Measurements from ENCODE around the gene TRIM67. TPM values are rescaled to one million over a fixed set of nuclear protein-coding genes. Genes with fewer than 3 reads are reported as not detected.

The TRIM67 gene
- total and polyA plus RNA-seq, 2 donors (not counting 1 experiment from before 2014, with no cell fraction given), result not detected

DNA sequence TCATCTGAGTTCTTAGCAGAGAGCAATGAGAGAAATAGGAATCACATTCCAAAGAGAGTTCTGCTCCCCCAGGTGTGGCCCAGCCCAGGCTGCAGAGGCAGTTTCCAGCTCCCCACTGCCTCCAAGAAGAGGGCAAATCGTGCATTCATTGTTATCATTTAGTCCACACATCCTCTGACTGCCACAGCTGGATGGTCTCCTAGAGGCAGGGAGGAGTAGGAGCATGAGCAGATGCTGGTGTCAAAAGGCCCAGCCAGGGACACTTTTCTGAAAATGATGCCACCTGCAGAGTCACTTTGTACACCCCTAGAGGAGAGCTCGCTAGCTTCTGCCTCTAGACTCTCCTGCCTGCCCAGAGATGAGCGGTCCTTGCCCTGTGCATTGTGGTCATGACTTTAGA lies 45.6 kb downstream of the TRIM67 start:
- no peak overlapping the region for H3K4me2 ChIP-seq (replicated peaks; ENCODE audit: low read depth, low read length, poor library complexity, severe bottlenecking)
- H4K20me1 ChIP-seq (ENCODE audit: control insufficient read depth, insufficient read depth, low read length, poor library complexity, severe bottlenecking), result no peaks in the 10 kb centered on the region
- TF ChIP-seq EZH2 (IDR thresholded peaks at IDR 0.05; ENCODE audit: borderline replicate concordance, insufficient read depth, low read depth, low read length, poor library complexity, severe bottlenecking), result no peak
- TF ChIP-seq, protein P1, sequence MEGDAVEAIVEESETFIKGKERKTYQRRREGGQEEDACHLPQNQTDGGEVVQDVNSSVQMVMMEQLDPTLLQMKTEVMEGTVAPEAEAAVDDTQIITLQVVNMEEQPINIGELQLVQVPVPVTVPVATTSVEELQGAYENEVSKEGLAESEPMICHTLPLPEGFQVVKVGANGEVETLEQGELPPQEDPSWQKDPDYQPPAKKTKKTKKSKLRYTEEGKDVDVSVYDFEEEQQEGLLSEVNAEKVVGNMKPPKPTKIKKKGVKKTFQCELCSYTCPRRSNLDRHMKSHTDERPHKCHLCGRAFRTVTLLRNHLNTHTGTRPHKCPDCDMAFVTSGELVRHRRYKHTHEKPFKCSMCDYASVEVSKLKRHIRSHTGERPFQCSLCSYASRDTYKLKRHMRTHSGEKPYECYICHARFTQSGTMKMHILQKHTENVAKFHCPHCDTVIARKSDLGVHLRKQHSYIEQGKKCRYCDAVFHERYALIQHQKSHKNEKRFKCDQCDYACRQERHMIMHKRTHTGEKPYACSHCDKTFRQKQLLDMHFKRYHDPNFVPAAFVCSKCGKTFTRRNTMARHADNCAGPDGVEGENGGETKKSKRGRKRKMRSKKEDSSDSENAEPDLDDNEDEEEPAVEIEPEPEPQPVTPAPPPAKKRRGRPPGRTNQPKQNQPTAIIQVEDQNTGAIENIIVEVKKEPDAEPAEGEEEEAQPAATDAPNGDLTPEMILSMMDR (IDR thresholded peaks at IDR 0.05), result no peak
- no peak for DNase-seq
- H3K9ac ChIP-seq (ENCODE audit: low read length), result no peak overlapping the region
- Mint-ChIP-seq H3K27me3 (peaks cover 10% of the 10 kb centered on the region), H3K4me1 (peaks cover 12% of the 10 kb centered on the region), H3K9me3 (ENCODE audit: insufficient read depth) (no peaks in the 10 kb centered on the region), H3K27ac (no peak overlapping the region), H3K4me3 (no peak overlapping the region)
- H2AFZ ChIP-seq (ENCODE audit: insufficient read depth, low read depth, low read length, poor library complexity, severe bottlenecking), result no peak overlapping the region
- WGBS (ENCODE audit: insufficient coverage), result no CpG with 5 or more reads among the region's 3 CpGs
- no peaks in the 10 kb centered on the region for H3K36me3 ChIP-seq (replicated peaks in 1 of 2; ENCODE audit: control extremely low read depth in 1 of 2, control insufficient read depth in 1 of 2, extremely low read depth in 1 of 2, insufficient read depth in 2 of 2, low read length in 1 of 2)
- intact Hi-C loops (cut with micrococcal nuclease), result no loop called here
- H3K79me2 ChIP-seq (ENCODE audit: control insufficient read depth, insufficient read depth, low read length), result no peaks in the 10 kb centered on the region
- H3K4me3 ChIP-seq (ENCODE audit: control extremely low read depth in 1 of 5, extremely low read depth in 1 of 5, insufficient read depth in 1 of 5, low read depth in 2 of 5, low read length in 4 of 5), result no peak overlapping the region
- H3K4me1 ChIP-seq (ENCODE audit: control insufficient read depth in 2 of 2, insufficient read depth in 2 of 2, low read length in 2 of 2), result peaks cover 5 to 12% of the 10 kb centered on the region in 2 donors
- H3K9me3 ChIP-seq (ENCODE audit: control extremely low read depth in 1 of 3, control insufficient read depth in 2 of 3, insufficient read depth in 1 of 3, low read length in 2 of 3), result no peaks in the 10 kb centered on the region
- no peak overlapping the region for H3K27ac ChIP-seq (ENCODE audit: low read length in 2 of 2)
- ChIA-PET POLR2A (no interaction called here), CTCF (interaction anchor here (0.7 to 1.1 kb wide), 3 partner anchors 119 to 635 kb away, joined by 3 to 4 read pairs (median 3); partner anchors contain the start of genes ARV1 and TTC13)
- peaks cover 0 to 12% (median 0%) of the 10 kb centered on the region in 4 experiments for H3K27me3 ChIP-seq (replicated peaks in 1 of 4; ENCODE audit: control extremely low read depth in 1 of 4, control insufficient read depth in 3 of 4, insufficient read depth in 4 of 4, low read length in 3 of 4)
- no peak for ATAC-seq (ENCODE audit: low read depth)

DNA sequence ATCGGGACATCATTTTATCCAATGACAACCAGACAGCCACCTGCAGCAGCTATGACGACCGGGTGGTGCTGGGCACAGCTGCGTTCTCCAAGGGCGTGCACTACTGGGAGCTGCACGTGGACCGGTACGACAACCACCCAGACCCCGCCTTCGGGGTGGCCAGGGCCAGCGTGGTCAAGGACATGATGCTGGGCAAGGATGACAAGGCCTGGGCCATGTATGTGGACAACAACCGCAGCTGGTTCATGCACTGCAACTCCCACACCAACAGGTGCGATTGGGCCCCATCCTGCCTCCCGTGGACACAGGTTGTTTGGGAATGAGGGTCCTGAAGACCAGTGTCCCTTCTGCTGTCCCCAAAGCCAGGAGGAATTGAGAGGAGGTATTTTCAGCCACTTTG lies 47.1 kb downstream of the TRIM67 start:
- H3K36me3 ChIP-seq (replicated peaks in 1 of 2; ENCODE audit: control extremely low read depth in 1 of 2, control insufficient read depth in 1 of 2, extremely low read depth in 1 of 2, insufficient read depth in 2 of 2, low read length in 1 of 2), result no peaks in the 10 kb centered on the region
- POLR2A ChIA-PET, result no interaction called here

More for the DNA sequence above, 47.1 kb downstream of the TRIM67 start:
- Histone ChIP-seq H3K9ac (ENCODE audit: low read length) (no peak overlapping the region), H3K4me3 (ENCODE audit: control extremely low read depth in 1 of 5, extremely low read depth in 1 of 5, insufficient read depth in 1 of 5, low read depth in 2 of 5, low read length in 4 of 5) (no peak overlapping the region), H3K27me3 (replicated peaks in 1 of 4; ENCODE audit: control extremely low read depth in 1 of 4, control insufficient read depth in 3 of 4, insufficient read depth in 4 of 4, low read length in 3 of 4) (peaks cover 0 to under 1% (median 0%) of the 10 kb centered on the region in 4 experiments), H3K9me3 (ENCODE audit: control extremely low read depth in 1 of 3, control insufficient read depth in 2 of 3, insufficient read depth in 1 of 3, low read length in 2 of 3) (no peaks in the 10 kb centered on the region), H3K4me1 (ENCODE audit: control insufficient read depth in 2 of 2, insufficient read depth in 2 of 2, low read length in 2 of 2) (peaks cover 5 to 12% of the 10 kb centered on the region in 2 donors), H4K20me1 (ENCODE audit: control insufficient read depth, insufficient read depth, low read length, poor library complexity, severe bottlenecking) (no peaks in the 10 kb centered on the region), H2AFZ (ENCODE audit: insufficient read depth, low read depth, low read length, poor library complexity, severe bottlenecking) (no peak overlapping the region), H3K4me2 (replicated peaks; ENCODE audit: low read depth, low read length, poor library complexity, severe bottlenecking) (no peak overlapping the region), H3K79me2 (ENCODE audit: control insufficient read depth, insufficient read depth, low read length) (no peaks in the 10 kb centered on the region), H3K27ac (ENCODE audit: low read length in 2 of 2) (no peak overlapping the region)
- no peak overlapping the region for H3K27ac Mint-ChIP-seq
- ATAC-seq (ENCODE audit: low read depth) (no peak), DNase-seq (no peak)
- 97% methylated on average over 12 of the region's 14 CpGs for WGBS (ENCODE audit: insufficient coverage)
- TF ChIP-seq EZH2 (IDR thresholded peaks at IDR 0.05; ENCODE audit: borderline replicate concordance, insufficient read depth, low read depth, low read length, poor library complexity, severe bottlenecking), result no peak
- TF ChIP-seq, protein P1 (IDR thresholded peaks at IDR 0.05), result no peak
- H3K4me1 Mint-ChIP-seq, result peaks cover 12% of the 10 kb centered on the region
- intact Hi-C loops (cut with micrococcal nuclease), result no loop called here
- H3K27me3 Mint-ChIP-seq, result peaks cover 7% of the 10 kb centered on the region
- no peak overlapping the region for H3K4me3 Mint-ChIP-seq
- no peaks in the 10 kb centered on the region for H3K9me3 Mint-ChIP-seq (ENCODE audit: insufficient read depth)
- CTCF ChIA-PET, result interaction anchor here (1.4 to 3.8 kb wide), 3 partner anchors 25 to 294 kb away, joined by 3 to 14 read pairs (median 12); no protein-coding TSS in a partner anchor
